GM19397 (cell line): ENCODE measurements around the gene SH2B3.
"Not testable (repeated sequence)": the region's sequence is repeated elsewhere in the genome, so short reads cannot be mapped to it uniquely, and the experiment has no call there.

ENCODE experiments used
- ATAC-seq: cut with Tn5 transposase; IDR thresholded peaks from one replicate; pipeline ENCODE4 v1.9.1; 2021; ENCODE audit warnings: mild to moderate bottlenecking, moderate library complexity; ENCODE audit not compliant: unreplicated experiment

Gene SH2B3

DNA sequence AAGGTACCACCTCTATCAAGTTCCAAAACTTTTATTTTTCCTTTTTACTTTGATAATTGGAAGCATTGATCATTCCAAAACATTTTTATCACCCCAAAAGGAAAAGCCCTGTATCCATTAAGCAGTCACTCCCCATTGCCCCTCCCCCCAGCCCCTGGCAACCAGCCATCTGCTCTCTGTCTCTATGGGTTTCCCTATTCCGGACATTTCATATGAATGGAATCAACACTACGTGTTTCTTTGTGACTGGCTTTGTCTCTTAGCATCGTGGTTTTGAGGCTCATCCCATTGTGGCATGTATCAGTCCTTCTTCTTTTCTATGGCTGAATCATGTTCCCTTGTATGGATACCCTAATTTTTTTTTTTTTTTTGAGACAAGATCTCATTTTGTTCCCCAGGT, 18.8 kb upstream of the SH2B3 start:
- no peak for ATAC-seq

DNA sequence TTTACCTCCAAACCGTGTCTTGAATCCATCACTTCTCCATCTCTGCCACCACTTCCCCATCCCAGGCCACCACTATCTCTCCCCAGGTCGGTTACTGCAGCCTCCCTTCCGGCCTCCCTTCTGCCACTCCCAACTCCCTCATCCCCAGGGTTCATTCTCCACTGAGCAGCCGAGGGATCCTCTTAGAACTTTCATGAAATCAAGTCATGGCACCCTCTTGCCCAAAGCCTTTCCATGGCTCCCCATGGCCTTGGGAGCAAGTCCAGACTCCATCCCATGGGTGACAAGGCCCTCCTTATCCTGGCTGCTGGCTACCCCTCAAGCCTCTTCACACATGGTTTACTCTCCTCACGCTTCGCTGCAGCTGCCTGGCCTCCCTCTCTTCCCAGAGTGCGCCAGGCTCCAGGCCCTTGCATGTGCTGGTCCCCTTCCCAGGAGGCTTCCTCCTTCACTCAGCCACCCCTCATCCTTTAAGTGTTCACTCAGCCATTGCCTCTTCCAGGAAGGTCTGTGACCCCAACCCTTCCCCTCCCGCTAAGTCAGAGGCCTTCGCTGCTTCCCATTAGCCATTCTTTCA, 17.9 kb upstream of the SH2B3 start:
- ATAC-seq, result no peak

DNA sequence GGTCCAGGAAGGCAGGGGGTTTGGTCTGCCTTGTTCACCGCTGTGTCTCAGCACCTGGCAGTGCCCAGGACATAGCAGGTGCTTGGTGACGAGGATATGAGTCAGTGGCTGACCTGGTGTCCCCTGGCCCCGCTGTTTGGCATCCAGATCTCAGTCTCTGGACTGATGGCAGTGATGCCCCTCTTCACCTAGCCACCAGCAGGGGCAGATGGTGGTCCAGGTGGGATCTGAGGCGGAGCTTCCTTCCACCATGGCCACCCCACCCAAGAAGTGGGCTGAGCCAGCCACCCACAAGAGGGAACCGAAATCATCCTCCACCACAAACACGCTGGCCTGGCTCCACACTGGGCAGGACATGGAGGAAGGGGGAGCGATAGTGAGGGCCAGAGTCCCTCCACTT, 16.1 kb upstream of the SH2B3 start:
- ATAC-seq, result no peak

- ATAC-seq, result no peak
Observed at GRCh38 chr12:111390910-111391309, 14.8 kb upstream of the SH2B3 start.

DNA sequence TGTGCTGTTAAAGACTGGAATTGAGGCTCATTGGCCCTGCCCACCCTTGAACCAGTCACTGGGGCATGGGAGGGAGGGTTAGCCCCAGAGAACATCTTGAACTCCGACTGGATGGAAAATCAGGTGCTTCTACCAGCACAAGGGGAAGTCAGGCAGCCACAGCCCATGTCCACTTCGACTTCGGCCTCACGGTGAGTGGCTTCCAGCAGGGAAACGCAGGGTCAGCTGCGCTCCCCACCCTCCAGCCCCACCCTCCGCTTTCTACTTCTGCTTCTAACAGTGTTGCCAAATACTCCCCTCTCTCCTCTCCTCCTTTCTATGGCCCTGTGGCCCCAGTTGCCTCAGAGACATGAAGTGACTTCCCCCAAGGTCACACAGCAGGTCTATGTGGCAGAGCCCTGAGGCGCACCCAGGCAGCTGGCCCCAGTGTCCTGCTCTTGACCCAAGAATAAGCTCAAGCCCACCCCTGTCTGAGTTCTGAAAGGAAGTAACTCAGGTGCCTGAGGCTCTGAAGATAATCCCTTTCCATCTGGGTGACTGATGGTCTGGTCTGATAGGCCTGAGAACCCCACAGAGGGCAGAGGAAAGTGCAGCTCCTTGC, 11.9 kb upstream of the SH2B3 start:
- ATAC-seq, result no peak

GRCh38 chr12:111394480-111394879, 11.2 kb upstream of the SH2B3 start:
- no peak for ATAC-seq

DNA sequence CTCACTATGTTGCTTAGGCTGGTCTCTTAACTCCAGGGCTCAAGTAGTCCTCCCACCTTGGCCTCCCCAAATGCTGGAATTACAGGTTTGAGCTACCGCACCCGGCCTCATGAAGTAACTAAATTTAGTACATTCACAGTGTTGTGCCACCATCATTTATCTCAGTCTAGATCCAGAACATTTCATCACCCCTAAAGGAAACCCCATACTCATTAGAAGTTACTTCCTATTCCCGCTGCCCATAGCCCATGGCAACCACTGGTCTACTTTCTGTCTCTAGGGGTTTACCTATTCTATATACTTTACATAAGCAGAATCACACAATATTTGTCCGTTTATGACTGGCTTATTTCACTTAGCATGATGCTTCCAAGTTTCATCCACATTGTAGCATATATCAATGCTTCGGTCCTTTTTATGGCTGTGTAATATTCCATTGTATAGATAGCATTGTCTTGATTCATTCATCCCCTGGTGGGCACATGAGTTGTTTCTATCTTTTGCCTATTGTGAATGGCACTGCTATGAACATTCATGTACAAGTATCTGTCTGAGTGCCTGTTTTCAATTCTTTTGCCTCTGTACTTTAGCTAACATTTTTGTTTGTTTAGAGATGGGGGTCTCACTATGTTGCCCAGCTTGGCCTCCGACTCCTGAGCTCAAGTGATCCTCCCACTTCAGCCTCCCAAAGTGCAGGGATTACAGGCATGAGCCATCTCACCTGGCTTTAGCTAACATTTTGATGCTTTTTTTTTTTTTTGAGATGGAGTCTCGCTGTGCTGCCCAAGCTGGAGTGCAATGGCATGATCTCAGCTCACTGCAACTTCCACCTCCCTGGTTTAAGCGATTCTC, 10.2 kb upstream of the SH2B3 start:
- no peak for ATAC-seq

- not testable (repeated sequence) for ATAC-seq
Observed at GRCh38 chr12:111396271-111396670, 9.5 kb upstream of the SH2B3 start.

GRCh38 chr12:111396726-111397445, 8.8 kb upstream of the SH2B3 start:
- ATAC-seq, result peak; percentile 67

DNA sequence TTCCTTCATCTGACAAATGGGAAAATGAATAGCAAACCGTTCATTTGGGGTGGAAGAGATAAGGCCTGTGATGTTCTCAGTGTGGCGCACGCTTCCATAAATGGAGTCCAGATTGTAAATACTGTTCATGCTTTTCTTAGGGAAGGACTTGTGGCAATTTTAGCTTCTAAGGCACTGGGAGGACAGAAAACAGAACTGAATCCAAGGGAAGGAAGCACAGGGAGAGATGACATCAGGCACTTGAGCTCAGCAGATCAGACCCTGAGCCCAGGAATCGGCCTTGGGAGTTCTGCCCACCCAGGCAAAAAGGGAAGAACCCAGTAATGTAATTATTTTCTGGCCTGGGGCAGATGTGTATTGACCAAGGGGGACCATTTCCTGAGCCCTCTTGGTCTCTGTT, 7.2 kb upstream of the SH2B3 start:
- ATAC-seq, result no peak

GRCh38 chr12:111399741-111400404, 5.8 kb upstream of the SH2B3 start:
- ATAC-seq, result not testable (repeated sequence)

- no peak for ATAC-seq
Observed at GRCh38 chr12:111401167-111401605, 4.5 kb upstream of the SH2B3 start.

DNA sequence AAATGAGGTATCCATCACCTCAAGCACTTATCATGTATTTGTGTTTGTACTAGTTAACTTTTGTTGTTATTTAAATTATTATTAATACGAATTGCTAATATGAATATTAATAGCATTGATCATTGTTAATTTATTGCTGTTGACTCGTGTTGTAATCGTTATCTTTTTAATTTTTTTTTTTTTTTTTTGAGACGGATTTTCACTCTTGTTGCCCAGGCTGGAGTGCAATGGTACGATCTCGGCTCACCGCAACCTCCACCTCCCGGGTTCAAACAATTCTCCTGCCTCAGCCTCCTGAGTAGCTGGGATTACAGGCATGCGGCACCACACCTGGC, 3.3 kb upstream of the SH2B3 start:
- ATAC-seq, result not testable (repeated sequence)

DNA sequence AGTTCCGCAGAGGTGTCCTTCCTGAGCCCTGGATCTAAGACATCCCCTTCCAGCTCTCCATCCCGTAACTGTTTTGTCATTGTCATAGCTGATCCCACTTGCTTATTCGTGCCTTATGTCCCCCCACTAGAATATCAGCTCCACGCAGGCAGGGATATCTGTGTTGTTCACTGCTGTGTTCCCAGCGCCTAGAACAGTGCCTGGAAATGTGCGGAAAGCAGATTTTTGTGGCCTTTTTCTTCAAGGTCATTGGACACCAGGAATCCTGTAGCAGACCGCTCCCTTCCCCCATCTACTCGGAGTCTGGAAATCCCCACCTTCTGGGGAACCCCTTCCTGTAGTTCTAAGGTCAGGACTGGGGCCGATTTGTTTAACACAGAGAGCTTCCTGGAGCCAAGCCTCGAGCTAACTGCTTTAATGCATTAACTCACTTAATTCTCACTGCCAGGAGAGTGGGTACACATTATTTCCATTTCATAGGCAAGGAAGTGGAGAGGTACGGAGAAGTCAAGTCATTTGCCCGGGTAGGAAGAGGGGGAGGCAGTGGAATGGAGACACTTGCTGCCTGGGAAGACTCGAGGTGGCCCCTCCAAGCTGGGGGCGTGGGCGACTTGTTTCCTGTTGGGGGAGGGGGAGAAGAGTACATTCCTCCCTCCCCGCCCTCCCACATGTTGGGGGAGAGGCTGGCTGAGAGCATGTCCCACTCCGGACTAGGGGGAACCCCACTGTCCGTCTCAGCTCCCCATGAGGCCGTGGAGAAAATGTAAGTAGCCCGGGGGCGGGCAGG, 1.2 kb upstream of the SH2B3 start:
- ATAC-seq, result no peak

- peak; percentile 64 for ATAC-seq
Observed at GRCh38 chr12:111405149-111405858, 419 bp upstream of the SH2B3 start.

- ATAC-seq, result no peak
Observed at GRCh38 chr12:111406474-111407376, 1.0 kb downstream of the SH2B3 start.

DNA sequence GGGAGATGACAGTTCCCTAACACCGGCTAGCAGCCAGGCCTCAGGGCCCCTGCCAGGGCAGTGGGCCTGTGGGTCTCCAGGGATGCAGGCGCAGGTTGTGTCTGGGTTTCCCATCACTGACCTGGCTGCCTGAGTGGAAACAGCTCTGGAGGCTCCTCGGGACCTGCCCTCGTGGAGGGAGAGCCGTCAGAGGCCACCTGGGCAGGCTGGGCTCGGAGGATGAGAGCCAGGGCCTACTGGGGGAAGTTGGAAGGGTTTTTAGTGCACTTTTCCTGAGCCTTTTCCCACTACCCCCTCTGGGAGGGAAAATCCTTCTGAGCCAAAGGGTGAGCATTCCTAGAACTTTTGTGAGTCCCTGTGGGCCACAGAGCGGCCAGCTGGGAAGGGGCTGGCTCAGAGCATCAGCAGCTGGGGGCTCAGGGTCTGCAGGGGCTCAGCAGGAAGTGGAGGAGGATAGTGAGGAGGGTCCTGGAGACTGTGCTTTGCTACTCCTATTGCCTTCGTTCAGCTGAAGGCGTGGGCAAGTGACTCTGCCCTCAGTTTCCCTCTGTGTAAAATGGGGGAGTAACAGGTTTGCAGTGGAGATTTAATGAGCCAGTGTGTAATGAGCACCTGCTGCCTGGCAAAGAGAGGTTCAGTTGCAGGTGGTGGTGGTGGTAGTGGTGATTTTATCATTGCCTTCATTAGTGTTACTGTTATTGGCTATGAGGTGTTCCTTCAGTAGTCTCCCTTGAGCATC, 1.8 kb downstream of the SH2B3 start:
- no peak for ATAC-seq

DNA sequence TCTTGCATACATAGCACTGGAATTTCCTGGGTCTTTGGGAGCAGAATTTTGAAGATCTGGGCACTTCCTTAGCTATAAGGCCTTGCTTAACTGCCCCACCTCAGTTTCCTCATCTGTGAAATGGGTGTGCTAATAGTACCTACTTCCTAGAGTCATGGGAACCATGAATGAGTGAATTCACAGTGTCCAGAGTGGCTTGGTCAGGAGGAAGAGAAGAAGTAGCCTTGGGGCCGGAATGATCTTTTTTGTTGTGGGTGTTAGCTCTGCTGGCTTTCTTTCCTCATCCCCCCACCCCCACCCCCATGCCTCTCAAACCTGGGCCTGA, 2.4 kb downstream of the SH2B3 start:
- ATAC-seq, result no peak
